Esophagus squamous epithelium (tissue), 4 donors: ENCODE data around the gene PRKCE.

Source experiments
- POLR2A ChIP-seq, 4 donors: fragments of 450-650 bp; IDR thresholded peaks; one replicate each; pipeline ENCODE4 v1.6.1; 2017; ENCODE audit warnings: antibody characterized with exemption in 4 of 4, mild to moderate bottlenecking in 4 of 4, moderate library complexity in 3 of 4
- TF ChIP-seq, protein P1 (sequence below), 6 experiments: fragments of 450-650 bp in 4 of 6; fragments of 200-600 bp in 2 of 6; sonication (generic) in 2 of 6; IDR thresholded peaks; one replicate each; pipeline ENCODE4 v1.5.1; 2016 to 2019; ENCODE audit warnings: antibody characterized with exemption in 6 of 6, mild to moderate bottlenecking in 4 of 6, moderate library complexity in 4 of 6

DNA sequence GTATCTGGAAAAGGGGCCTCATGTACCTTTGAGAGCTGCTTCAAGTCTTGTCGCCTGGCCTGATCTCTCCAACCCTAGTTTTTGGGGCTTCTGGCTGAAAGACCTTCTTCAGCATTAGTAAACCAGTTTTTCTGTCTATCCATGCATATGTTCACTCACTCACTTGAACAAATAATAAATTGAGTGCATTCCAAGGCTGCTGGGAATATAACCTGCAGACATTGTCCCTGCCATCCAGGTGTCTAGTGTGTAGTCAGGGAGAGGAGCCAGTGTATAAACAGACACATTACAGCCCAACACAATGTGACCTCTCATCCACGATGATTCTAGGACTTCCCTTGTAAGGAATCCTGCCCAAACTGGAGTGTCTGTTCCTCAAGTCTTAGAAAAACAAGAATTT lies 262.1 kb downstream of the PRKCE start:
- TF ChIP-seq, protein P1, sequence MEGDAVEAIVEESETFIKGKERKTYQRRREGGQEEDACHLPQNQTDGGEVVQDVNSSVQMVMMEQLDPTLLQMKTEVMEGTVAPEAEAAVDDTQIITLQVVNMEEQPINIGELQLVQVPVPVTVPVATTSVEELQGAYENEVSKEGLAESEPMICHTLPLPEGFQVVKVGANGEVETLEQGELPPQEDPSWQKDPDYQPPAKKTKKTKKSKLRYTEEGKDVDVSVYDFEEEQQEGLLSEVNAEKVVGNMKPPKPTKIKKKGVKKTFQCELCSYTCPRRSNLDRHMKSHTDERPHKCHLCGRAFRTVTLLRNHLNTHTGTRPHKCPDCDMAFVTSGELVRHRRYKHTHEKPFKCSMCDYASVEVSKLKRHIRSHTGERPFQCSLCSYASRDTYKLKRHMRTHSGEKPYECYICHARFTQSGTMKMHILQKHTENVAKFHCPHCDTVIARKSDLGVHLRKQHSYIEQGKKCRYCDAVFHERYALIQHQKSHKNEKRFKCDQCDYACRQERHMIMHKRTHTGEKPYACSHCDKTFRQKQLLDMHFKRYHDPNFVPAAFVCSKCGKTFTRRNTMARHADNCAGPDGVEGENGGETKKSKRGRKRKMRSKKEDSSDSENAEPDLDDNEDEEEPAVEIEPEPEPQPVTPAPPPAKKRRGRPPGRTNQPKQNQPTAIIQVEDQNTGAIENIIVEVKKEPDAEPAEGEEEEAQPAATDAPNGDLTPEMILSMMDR (IDR thresholded peaks at IDR 0.05): no peak
- TF ChIP-seq POLR2A (IDR thresholded peaks at IDR 0.05): no peak
